ENCODE measurements around the gene ZBTB43.
"Not testable (repeated sequence)": the region's sequence is repeated elsewhere in the genome, so short reads cannot be mapped to it uniquely, and the experiment has no call there.

Gene ZBTB43

GRCh38 chr9:126813072-126813471 is 8.2 kb downstream of the ZBTB43 start:
- TF ChIP-seq, protein P1, sequence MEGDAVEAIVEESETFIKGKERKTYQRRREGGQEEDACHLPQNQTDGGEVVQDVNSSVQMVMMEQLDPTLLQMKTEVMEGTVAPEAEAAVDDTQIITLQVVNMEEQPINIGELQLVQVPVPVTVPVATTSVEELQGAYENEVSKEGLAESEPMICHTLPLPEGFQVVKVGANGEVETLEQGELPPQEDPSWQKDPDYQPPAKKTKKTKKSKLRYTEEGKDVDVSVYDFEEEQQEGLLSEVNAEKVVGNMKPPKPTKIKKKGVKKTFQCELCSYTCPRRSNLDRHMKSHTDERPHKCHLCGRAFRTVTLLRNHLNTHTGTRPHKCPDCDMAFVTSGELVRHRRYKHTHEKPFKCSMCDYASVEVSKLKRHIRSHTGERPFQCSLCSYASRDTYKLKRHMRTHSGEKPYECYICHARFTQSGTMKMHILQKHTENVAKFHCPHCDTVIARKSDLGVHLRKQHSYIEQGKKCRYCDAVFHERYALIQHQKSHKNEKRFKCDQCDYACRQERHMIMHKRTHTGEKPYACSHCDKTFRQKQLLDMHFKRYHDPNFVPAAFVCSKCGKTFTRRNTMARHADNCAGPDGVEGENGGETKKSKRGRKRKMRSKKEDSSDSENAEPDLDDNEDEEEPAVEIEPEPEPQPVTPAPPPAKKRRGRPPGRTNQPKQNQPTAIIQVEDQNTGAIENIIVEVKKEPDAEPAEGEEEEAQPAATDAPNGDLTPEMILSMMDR (IDR thresholded peaks at IDR 0.05; ENCODE audit: low read depth, low read length), result no peak
- in situ Hi-C loops (cut with HindIII; ENCODE audit: low sequenced_read_pairs), result no loop called here
- no peak for DNase-seq (ENCODE audit: low read depth, low spot score)
- no peak overlapping the region for H3K4me3 ChIP-seq (ENCODE audit: low read depth, low read length)

DNA sequence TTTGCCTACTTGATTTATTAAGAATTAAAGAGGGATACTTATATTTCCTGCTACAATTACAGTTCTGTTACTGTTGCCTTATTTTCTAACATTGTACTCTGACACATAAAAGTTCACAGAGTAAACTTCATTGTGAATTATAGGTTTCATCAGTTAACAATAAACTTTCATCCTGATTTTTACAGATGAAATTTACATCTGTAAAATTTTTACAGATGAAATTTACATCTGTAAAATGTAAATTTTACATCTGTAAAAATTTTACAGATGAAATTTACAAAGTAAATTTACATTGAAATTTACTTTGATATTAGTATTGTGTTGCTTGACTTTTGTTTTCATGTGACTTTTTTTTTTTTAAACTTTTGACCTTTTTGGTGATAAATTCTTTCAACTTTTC is 9.3 kb downstream of the ZBTB43 start:
- H3K4me3 ChIP-seq (ENCODE audit: low read depth, low read length), result no peak overlapping the region
- TF ChIP-seq, protein P1 (IDR thresholded peaks at IDR 0.05; ENCODE audit: low read depth, low read length), result no peak
- no peak for DNase-seq (ENCODE audit: low read depth, low spot score)
- in situ Hi-C loops (cut with HindIII; ENCODE audit: low sequenced_read_pairs), result no loop called here

DNA sequence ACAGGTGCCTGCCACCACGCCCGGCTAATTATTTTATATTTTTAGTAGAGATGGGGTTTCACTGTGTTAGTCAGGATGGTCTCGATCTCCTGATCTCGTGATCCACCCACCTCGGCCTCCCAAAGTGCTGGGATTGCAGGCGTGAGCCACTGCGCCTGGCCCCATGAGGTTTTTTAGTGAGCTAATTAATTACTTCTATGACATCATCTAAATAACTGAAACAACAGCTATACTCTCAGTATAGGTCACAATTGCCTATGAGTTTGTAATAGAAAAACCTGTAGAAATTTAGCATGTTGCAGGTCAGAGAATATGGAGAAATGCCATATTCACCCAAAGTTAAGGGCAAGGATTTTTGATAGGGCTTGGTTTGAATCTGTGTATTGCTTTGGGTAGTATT is 12.8 kb downstream of the ZBTB43 start:
- H3K4me3 ChIP-seq (ENCODE audit: low read depth, low read length); DNase-seq (ENCODE audit: low read depth, low spot score); in situ Hi-C loops (cut with HindIII; ENCODE audit: low sequenced_read_pairs): not testable (repeated sequence)

- no peak for DNase-seq (ENCODE audit: low read depth, low spot score)
- no peak overlapping the region for H3K4me3 ChIP-seq (ENCODE audit: low read depth, low read length)
- in situ Hi-C loops (cut with HindIII; ENCODE audit: low sequenced_read_pairs), result no loop called here
- TF ChIP-seq, protein P1 (IDR thresholded peaks at IDR 0.05; ENCODE audit: low read depth, low read length), result no peak
These were observed 13.6 kb downstream of the ZBTB43 start for GRCh38 chr9:126818482-126818881.

DNA sequence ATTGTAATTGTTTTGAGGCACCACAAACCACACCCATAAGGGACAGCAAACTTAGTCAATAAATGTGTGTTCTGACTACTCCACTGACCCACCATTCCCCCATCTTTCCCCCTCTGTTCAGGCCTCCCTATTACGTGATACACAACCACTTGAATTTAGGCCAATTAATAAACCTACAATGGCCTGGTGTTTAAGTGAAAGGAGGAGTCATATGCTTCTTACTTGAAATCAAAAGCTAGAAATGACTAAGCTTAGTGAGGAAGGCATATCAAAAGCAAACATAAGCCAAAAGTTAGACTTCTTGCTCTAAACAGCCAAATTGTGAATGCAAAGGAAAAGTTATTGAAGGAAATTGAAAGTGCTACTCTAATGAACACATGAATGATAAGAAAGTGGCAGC is 14.6 kb downstream of the ZBTB43 start:
- no peak overlapping the region for H3K4me3 ChIP-seq (ENCODE audit: low read depth, low read length)
- DNase-seq (ENCODE audit: low read depth, low spot score), result no peak
- in situ Hi-C loops (cut with HindIII; ENCODE audit: low sequenced_read_pairs), result no loop called here
- TF ChIP-seq, protein P1 (IDR thresholded peaks at IDR 0.05; ENCODE audit: low read depth, low read length), result no peak

DNA sequence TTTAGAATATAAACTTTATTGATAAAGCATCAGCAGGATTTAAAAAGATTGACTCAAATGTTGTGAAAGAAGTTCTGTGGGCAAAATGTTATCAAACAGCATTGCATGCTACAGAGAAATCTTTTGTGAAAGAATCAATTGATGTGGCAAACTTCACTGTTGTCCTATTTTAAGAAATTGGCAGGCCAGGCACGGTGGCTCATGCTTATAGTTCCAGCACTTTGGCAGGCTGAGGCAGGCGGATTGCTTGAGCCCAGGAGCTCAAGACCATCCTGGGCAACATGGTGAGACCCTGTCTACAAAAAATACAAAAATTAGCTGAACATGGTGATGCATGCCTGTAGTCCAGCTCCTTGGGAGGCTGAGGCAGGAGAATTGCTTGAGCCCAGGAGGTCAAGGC is 17.4 kb downstream of the ZBTB43 start:
- TF ChIP-seq, protein P1 (IDR thresholded peaks at IDR 0.05; ENCODE audit: low read depth, low read length), result no peak
- in situ Hi-C loops (cut with HindIII; ENCODE audit: low sequenced_read_pairs), result no loop called here
- no peak for DNase-seq (ENCODE audit: low read depth, low spot score)
- H3K4me3 ChIP-seq (ENCODE audit: low read depth, low read length), result no peak overlapping the region

GRCh38 chr9:126822873-126823272 is 18.0 kb downstream of the ZBTB43 start:
- in situ Hi-C loops (cut with HindIII; ENCODE audit: low sequenced_read_pairs), result no loop called here
- DNase-seq (ENCODE audit: low read depth, low spot score), result no peak
- no peak overlapping the region for H3K4me3 ChIP-seq (ENCODE audit: low read depth, low read length)
- TF ChIP-seq, protein P1 (IDR thresholded peaks at IDR 0.05; ENCODE audit: low read depth, low read length), result no peak

- H3K4me3 ChIP-seq (ENCODE audit: low read depth, low read length); DNase-seq (ENCODE audit: low read depth, low spot score); in situ Hi-C loops (cut with HindIII; ENCODE audit: low sequenced_read_pairs): not testable (repeated sequence)
These were observed 19.2 kb downstream of the ZBTB43 start for GRCh38 chr9:126824052-126824451.
